ENCODE measurements around the gene TUBA3D.
"Not testable (repeated sequence)": the region's sequence is repeated elsewhere in the genome, so short reads cannot be mapped to it uniquely, and the experiment has no call there.

- not testable (repeated sequence) for TF ChIP-seq POU6F1 (CRISPR knock-in tag; IDR thresholded peaks at IDR 0.05; ENCODE audit: borderline replicate concordance, low read depth); RARB (CRISPR knock-in tag; IDR thresholded peaks at IDR 0.05); ZFP3 (CRISPR knock-in tag; IDR thresholded peaks at IDR 0.05); CREB5 (CRISPR knock-in tag; IDR thresholded peaks at IDR 0.05; ENCODE audit: low read depth); ESRRG (CRISPR knock-in tag; IDR thresholded peaks at IDR 0.05); TOX (CRISPR knock-in tag; IDR thresholded peaks at IDR 0.05; ENCODE audit: borderline replicate concordance)
Observed at GRCh38 chr2:131484906-131485460, 9.1 kb downstream of the TUBA3D start.
